B cell (primary cell): ENCODE data around the gene URB1. TPM values are rescaled to one million over a fixed set of nuclear protein-coding genes. Genes with fewer than 3 reads are reported as not detected.

Experiments
- ATAC-seq: fragments of 200-7000 bp; cut with Tn5 transposase; one replicate; pipeline ENCODE4 v1.10.0; 2021; ENCODE audit warnings: low read depth, mild to moderate bottlenecking, moderate number of reproducible peaks, moderate library complexity
- CTCF ChIA-PET: fragments of 350-600 bp; sonication (Branson Sonifier 250); formaldehyde crosslinking; loops from one replicate; lab custom pipeline; 2021; ENCODE audit warnings: antibody characterized with exemption, inconsistent platforms; lab: Charles Lee
- POLR2A ChIA-PET: fragments of 350-600 bp; sonication (Branson Sonifier 250); formaldehyde crosslinking; loops from one replicate; lab custom pipeline; 2021; ENCODE audit warnings: antibody characterized with exemption; lab: Charles Lee
- DNase-seq: peaks from one replicate; pipeline ENCODE4 v3.0.0; 2013
- H2AFZ ChIP-seq: 2 replicates; pipeline ENCODE4 v1.6.1; 2012; ENCODE audit warnings: mild to moderate bottlenecking, low read depth, low read length; ENCODE audit not compliant: insufficient read depth, poor library complexity, severe bottlenecking
- H3K27ac ChIP-seq, 2 donors: 1 replicate in 1 of 2; 2 replicates in 1 of 2; pipeline ENCODE4 v1.5.1; 2012 to 2013; ENCODE audit warnings: low read length in 2 of 2, mild to moderate bottlenecking in 2 of 2, moderate library complexity in 1 of 2
- H3K27me3 ChIP-seq, 4 experiments: fragments of 200-600 bp in 1 of 4; sonication (generic) in 1 of 4; replicated peaks in 1 of 4; 1 replicate in 2 of 4; 2 replicates in 2 of 4; pipeline versions ENCODE4 v1.6.1 to v1.7.0; 2013 to 2016; ENCODE audit warnings: low read length in 3 of 4, mild to moderate bottlenecking in 2 of 4, mixed read lengths in 1 of 4, moderate library complexity in 1 of 4; ENCODE audit not compliant: insufficient read depth in 4 of 4, control insufficient read depth in 3 of 4; ENCODE audit errors: control extremely low read depth in 1 of 4
- H3K36me3 ChIP-seq, 2 experiments: replicated peaks in 1 of 2; 1 replicate in 1 of 2; 2 replicates in 1 of 2; pipeline versions ENCODE4 v1.6.1 to v1.7.1; 2013; ENCODE audit warnings: low read length in 1 of 2; ENCODE audit not compliant: insufficient read depth in 2 of 2, control insufficient read depth in 1 of 2; ENCODE audit errors: control extremely low read depth in 1 of 2, extremely low read depth in 1 of 2
- H3K4me1 ChIP-seq, 2 donors: fragments of 200-600 bp in 1 of 2; sonication (generic) in 1 of 2; 1 replicate in 1 of 2; 2 replicates in 1 of 2; pipeline versions ENCODE4 v1.5.1 to v1.6.1; 2013 to 2017; ENCODE audit warnings: low read length in 2 of 2; ENCODE audit not compliant: control insufficient read depth in 2 of 2, insufficient read depth in 2 of 2
- H3K4me2 ChIP-seq: replicated peaks from 2 replicates; pipeline ENCODE3; 2012; ENCODE audit warnings: mild to moderate bottlenecking, low read depth, low read length; ENCODE audit not compliant: poor library complexity, severe bottlenecking
- H3K4me3 ChIP-seq, 5 experiments: fragments of 200-600 bp in 1 of 5; sonication (generic) in 1 of 5; 1 replicate in 3 of 5; 2 replicates in 2 of 5; pipeline versions ENCODE4 v1.5.1 to v1.7.0; 2011 to 2016; ENCODE audit warnings: low read length in 4 of 5, mild to moderate bottlenecking in 4 of 5, low read depth in 2 of 5, control low read depth in 1 of 5, moderate library complexity in 1 of 5; ENCODE audit not compliant: insufficient read depth in 1 of 5; ENCODE audit errors: control extremely low read depth in 1 of 5, extremely low read depth in 1 of 5
- H3K79me2 ChIP-seq: fragments of 200-600 bp; sonication (generic); one replicate; pipeline ENCODE4 v1.6.0; 2016; ENCODE audit warnings: low read length; ENCODE audit not compliant: control insufficient read depth, insufficient read depth
- H3K9ac ChIP-seq: fragments of 200-600 bp; sonication (generic); 2 replicates; pipeline ENCODE4 v1.6.1; 2017; ENCODE audit warnings: mild to moderate bottlenecking, low read length, moderate library complexity
- H3K9me3 ChIP-seq, 3 donors: one replicate each; pipeline versions ENCODE4 v1.6.1 to v1.7.1; 2013; ENCODE audit warnings: low read length in 2 of 3; ENCODE audit not compliant: control insufficient read depth in 2 of 3, insufficient read depth in 1 of 3; ENCODE audit errors: control extremely low read depth in 1 of 3
- H4K20me1 ChIP-seq: 2 replicates; pipeline ENCODE4 v1.6.0; 2012; ENCODE audit warnings: mild to moderate bottlenecking, low read length; ENCODE audit not compliant: insufficient read depth, control insufficient read depth, poor library complexity, severe bottlenecking
- H3K27ac Mint-ChIP-seq: one replicate; pipeline ENCODE4 v1.8.0; 2021; ENCODE audit warnings: mixed read lengths
- H3K27me3 Mint-ChIP-seq: one replicate; pipeline ENCODE4 v1.8.0; 2021; ENCODE audit warnings: mixed read lengths
- H3K4me1 Mint-ChIP-seq: one replicate; pipeline ENCODE4 v1.8.0; 2021; ENCODE audit warnings: mixed read lengths
- H3K4me3 Mint-ChIP-seq: one replicate; pipeline ENCODE4 v1.8.0; 2021; ENCODE audit warnings: mixed read lengths
- H3K9me3 Mint-ChIP-seq: one replicate; pipeline ENCODE4 v1.8.0; 2022; ENCODE audit warnings: mixed read lengths; ENCODE audit not compliant: insufficient read depth
- EZH2 ChIP-seq: IDR thresholded peaks from 2 replicates; pipeline ENCODE4 v1.6.1; 2012; ENCODE audit warnings: borderline replicate concordance, low read depth, mild to moderate bottlenecking, moderate library complexity, low read length; ENCODE audit not compliant: insufficient read depth, poor library complexity, severe bottlenecking
- WGBS: methylation state at CpG from one replicate; pipeline ENCODE4 v1.1.5; 2013; ENCODE audit warnings: missing lambda C conversion rate; ENCODE audit not compliant: insufficient coverage; 5-methylcytosine and 5-hydroxymethylcytosine counted together
- intact Hi-C: fragments of 100-400 bp; cut with micrococcal nuclease; formaldehyde crosslinking; loops from one replicate; pipeline ENCODE4 v1.10.0; 2022
- polyA plus RNA-seq: library from polyadenylated mRNA; depleted of rRNA; stranded (reverse); fragments of >200 nt; gene quantifications from 2 replicates; pipeline ENCODE4 v1.2.3, GENCODE V29; 2012
- total RNA-seq, 2 donors: library from RNA; stranded (reverse); fragments of 120-200 nt in 1 of 2; gene quantifications; 1 replicate in 1 of 2; 2 replicates in 1 of 2; pipeline versions ENCODE4 v1.2.3 to v1.2.4, GENCODE V29; 2013 to 2022
- TF ChIP-seq, protein P1 (sequence below): fragments of 200-600 bp; IDR thresholded peaks from one replicate; pipeline ENCODE4 v1.8.0; 2022; ENCODE audit warnings: antibody characterized with exemption, mild to moderate bottlenecking

The URB1 gene
- total and polyA plus RNA-seq, 2 donors (not counting 1 experiment from before 2014, with no cell fraction given) = 4.7 to 15.2 TPM

DNA sequence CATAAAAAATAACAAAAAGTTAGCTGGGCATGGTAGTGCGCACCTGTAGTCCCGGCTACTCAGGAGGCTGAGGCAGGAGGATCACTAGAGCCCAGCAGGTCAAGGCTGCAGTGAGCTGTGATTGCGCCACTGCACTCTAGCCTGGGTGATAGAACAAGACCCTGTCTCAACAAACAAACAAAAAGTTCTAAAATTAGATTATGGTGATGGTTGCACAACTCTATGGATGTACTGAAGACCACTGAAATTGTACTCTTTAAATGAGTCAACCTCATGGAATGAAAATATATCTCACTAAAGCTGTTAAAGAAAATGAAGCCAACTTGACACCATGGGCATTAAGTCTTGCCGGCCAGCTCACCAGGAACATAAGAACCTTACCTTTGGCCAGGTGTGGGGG, 85.1 kb downstream of the URB1 start:
- Mint-ChIP-seq H3K4me3 (no peak overlapping the region), H3K9me3 (no peaks in the 10 kb centered on the region), H3K27ac (no peak overlapping the region), H3K27me3 (no peaks in the 10 kb centered on the region), H3K4me1 (no peaks in the 10 kb centered on the region)
- no peak for DNase-seq
- ChIA-PET POLR2A (no interaction called here), CTCF (no interaction called here)
- TF ChIP-seq, protein P1, sequence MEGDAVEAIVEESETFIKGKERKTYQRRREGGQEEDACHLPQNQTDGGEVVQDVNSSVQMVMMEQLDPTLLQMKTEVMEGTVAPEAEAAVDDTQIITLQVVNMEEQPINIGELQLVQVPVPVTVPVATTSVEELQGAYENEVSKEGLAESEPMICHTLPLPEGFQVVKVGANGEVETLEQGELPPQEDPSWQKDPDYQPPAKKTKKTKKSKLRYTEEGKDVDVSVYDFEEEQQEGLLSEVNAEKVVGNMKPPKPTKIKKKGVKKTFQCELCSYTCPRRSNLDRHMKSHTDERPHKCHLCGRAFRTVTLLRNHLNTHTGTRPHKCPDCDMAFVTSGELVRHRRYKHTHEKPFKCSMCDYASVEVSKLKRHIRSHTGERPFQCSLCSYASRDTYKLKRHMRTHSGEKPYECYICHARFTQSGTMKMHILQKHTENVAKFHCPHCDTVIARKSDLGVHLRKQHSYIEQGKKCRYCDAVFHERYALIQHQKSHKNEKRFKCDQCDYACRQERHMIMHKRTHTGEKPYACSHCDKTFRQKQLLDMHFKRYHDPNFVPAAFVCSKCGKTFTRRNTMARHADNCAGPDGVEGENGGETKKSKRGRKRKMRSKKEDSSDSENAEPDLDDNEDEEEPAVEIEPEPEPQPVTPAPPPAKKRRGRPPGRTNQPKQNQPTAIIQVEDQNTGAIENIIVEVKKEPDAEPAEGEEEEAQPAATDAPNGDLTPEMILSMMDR = no peak
- TF ChIP-seq EZH2 = no peak
- no peak overlapping the region for H3K27ac ChIP-seq
- H3K4me1 ChIP-seq = no peaks in the 10 kb centered on the region
- no peak overlapping the region for H3K4me2 ChIP-seq
- intact Hi-C loops = no loop called here
- H3K4me3 ChIP-seq = no peak overlapping the region
- H3K36me3 ChIP-seq = peaks cover 0 to 16% of the 10 kb centered on the region in 2 experiments
- 100% methylated on average over 1 of the region's 4 CpGs for WGBS
- ATAC-seq = no peak
- no peaks in the 10 kb centered on the region for H4K20me1 ChIP-seq
- no peaks in the 10 kb centered on the region for H3K79me2 ChIP-seq
- no peak overlapping the region for H2AFZ ChIP-seq
- no peaks in the 10 kb centered on the region for H3K27me3 ChIP-seq
- peaks cover 0 to 4% (median 0%) of the 10 kb centered on the region in 3 donors for H3K9me3 ChIP-seq
- H3K9ac ChIP-seq = no peak overlapping the region

DNA sequence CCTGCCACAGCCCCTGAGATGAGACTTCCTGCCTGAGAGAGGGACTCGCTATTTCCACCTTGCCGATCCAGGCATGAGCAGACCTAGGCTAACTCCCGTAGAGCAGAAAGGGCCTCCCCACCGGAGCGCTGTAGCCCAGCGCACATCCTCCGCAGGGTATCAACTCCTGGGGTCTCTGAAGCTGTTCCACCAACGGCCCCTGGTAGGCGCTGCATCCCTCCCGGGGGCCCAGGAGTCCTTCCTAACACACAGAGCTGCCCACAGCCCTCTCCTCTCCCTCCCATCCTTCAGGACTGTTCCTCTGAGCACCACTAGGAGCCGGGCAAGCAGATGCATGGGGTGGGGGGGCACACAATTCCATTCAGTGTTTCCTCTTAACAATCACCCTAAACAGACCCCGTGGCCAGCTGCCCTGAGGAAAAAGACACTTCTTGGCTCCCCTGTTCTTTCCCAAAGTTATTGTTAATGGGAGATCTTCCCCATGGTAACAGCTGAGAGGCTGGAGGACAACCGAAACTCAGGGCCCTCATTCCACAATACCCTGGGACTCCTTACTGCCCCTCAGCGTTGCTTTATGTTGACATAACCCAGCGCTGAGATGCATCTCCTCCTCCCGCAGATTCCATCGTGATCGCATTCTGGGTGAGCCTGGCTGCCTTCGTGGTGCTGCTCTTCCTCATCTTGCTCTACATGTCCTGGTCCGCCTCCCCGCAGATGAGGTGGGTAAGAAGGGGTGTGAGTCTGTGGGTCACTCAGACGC, 86.6 kb downstream of the URB1 start:
- Mint-ChIP-seq H3K4me3 (no peak overlapping the region), H3K27ac (no peak overlapping the region), H3K9me3 (no peaks in the 10 kb centered on the region), H3K27me3 (no peaks in the 10 kb centered on the region), H3K4me1 (no peaks in the 10 kb centered on the region)
- DNase-seq (no peak), ATAC-seq (no peak)
- Histone ChIP-seq H3K36me3 (peaks cover 0 to 2% of the 10 kb centered on the region in 2 experiments), H2AFZ (no peak overlapping the region), H3K4me2 (no peak overlapping the region), H3K27ac (no peak overlapping the region), H3K4me3 (no peak overlapping the region), H3K9me3 (no peaks in the 10 kb centered on the region), H3K79me2 (no peaks in the 10 kb centered on the region), H4K20me1 (no peaks in the 10 kb centered on the region), H3K9ac (no peak overlapping the region), H3K27me3 (no peaks in the 10 kb centered on the region), H3K4me1 (no peaks in the 10 kb centered on the region)
- no peak for TF ChIP-seq EZH2
- TF ChIP-seq, protein P1 = no peak
- intact Hi-C loops = no loop called here
- POLR2A ChIA-PET = no interaction called here
- CTCF ChIA-PET = no interaction called here
- 86% methylated on average over 18 of the region's 22 CpGs for WGBS
